GM23248 (cell line): Measurements from ENCODE around the gene GABRG3.

Experiments used
- EZH2 ChIP-seq: fragments of 200-600 bp; sonication (generic); IDR thresholded peaks from 2 replicates; pipeline ENCODE4 v1.6.1; 2018; ENCODE audit warnings: antibody characterized with exemption, mild to moderate bottlenecking; ENCODE audit not compliant: insufficient read depth, poor library complexity, severe bottlenecking
- EZH2phosphoT487 ChIP-seq: fragments of 200-600 bp; sonication (generic); IDR thresholded peaks from 2 replicates; pipeline ENCODE4 v1.6.1; 2018; ENCODE audit warnings: antibody characterized with exemption, moderate library complexity, mild to moderate bottlenecking, low read depth; ENCODE audit not compliant: insufficient read depth

DNA sequence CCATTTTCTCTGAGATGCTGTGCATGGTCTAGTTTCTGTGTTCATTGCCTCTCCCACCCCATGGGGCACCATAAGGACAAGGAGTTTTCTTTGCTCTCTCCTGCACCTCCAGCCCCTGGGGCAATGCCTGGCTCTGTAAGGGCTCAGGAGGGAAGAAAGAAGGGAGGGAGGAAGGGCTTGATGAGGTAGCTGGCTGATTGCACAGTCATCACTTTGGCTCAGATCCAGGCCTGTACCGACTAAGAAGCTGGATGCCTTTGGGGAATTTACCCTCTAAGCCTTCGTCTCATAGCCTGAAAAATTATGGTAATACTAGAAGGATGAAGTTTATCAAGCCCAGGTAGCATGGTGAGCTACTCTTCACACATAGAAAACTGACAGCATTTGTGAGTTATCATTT, 382.9 kb downstream of the GABRG3 start:
- TF ChIP-seq EZH2phosphoT487 (no peak), EZH2 (no peak)
